ENCODE results near the gene ABCG8.

DNA sequence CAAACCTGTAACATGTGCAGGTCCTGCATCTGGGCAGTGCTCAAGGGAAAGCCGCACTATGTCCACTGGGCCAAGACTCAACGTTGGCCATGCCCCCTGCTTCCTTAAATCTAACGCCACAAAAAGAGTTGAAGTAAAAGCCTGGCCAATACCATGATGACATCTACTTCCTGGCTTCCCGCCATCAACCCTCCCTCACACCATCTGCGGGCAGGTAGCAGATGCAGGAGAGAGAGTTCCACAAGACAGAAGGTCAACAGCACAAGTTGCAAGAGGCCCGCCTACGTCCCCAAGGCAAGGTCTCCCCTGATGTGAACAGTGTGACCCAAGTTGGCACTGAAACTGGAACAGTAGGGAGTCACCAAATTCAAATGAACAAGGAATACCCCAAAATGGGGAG, 48.4 kb downstream of the ABCG8 start:
- TF ChIP-seq GATA2 (IDR thresholded peaks at IDR 0.05; ENCODE audit: low read depth, low read length): no peak
- TF ChIP-seq GATA3 (IDR thresholded peaks at IDR 0.05; ENCODE audit: low read depth, low read length): no peak

Data from SH-SY5Y (cell line).